ENCODE measurements around the gene NCAPD3.

The NCAPD3 gene

DNA sequence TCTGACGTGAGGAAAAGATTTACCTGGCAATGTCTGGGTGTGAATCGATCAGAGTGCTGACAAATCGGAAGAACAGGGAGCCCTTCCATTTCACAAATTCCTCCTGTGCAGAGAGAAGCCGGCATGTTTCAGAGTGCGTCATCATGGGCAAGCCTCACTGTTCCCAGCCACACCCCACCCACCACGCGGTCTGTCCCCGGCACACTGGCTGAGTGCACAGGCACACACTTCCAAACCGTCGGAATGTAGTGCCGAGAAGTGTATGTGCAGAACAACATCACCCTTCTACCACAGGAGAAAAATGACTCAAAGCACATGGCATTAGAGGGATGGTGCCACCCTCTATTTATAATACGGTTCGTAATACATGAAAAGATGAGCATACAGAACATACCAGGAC, 47.5 kb downstream of the NCAPD3 start:
- Histone ChIP-seq H3K9ac (no peak overlapping the region), H3K4me3 (IDR thresholded peaks at IDR 0.05; ENCODE audit: insufficient read depth, low read depth, low read length) (no peak overlapping the region), H3K4me2 (no peak overlapping the region), H3K4me1 (ENCODE audit: low read depth, poor library complexity, severe bottlenecking) (no peaks in the 10 kb centered on the region), H3K79me2 (ENCODE audit: insufficient read depth, low read depth) (no peaks in the 10 kb centered on the region), H3K27ac (no peak overlapping the region), H2AFZ (ENCODE audit: low read depth) (no peak overlapping the region), H3K27me3 (ENCODE audit: insufficient read depth, low read depth) (no peaks in the 10 kb centered on the region), H3K36me3 (ENCODE audit: insufficient read depth) (no peaks in the 10 kb centered on the region), H4K20me1 (ENCODE audit: insufficient read depth) (no peaks in the 10 kb centered on the region)
- TF ChIP-seq CTCF (conservative IDR thresholded peaks at IDR 0.05; ENCODE audit: low read depth, low read length): no peak

DNA sequence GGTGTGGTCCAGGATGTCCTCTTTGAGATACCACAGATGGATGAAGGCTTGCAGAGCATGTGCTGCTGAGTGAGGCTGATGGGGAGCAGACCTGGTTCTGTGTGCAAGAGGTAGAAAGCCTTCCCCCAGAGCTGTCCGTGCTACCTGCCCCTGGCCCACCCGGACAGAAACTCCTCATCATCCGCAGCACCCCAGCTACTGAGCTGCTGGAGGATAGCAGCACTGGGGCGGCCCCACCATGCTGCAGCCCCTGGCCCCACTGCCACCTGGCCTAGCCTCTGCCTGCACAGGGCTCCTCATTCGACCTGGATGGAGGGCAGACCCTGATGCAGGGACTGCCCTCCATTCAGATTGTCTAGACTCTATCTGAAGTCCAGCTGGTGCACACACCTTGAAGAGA, 50.5 kb downstream of the NCAPD3 start:
- no peak for TF ChIP-seq CTCF (conservative IDR thresholded peaks at IDR 0.05; ENCODE audit: low read depth, low read length)
- Histone ChIP-seq H4K20me1 (ENCODE audit: insufficient read depth) (no peaks in the 10 kb centered on the region), H3K4me1 (ENCODE audit: low read depth, poor library complexity, severe bottlenecking) (no peaks in the 10 kb centered on the region), H3K79me2 (ENCODE audit: insufficient read depth, low read depth) (no peaks in the 10 kb centered on the region), H2AFZ (ENCODE audit: low read depth) (no peak overlapping the region), H3K9ac (no peak overlapping the region), H3K27ac (no peak overlapping the region), H3K4me3 (IDR thresholded peaks at IDR 0.05; ENCODE audit: insufficient read depth, low read depth, low read length) (no peak overlapping the region), H3K36me3 (ENCODE audit: insufficient read depth) (no peaks in the 10 kb centered on the region), H3K27me3 (ENCODE audit: insufficient read depth, low read depth) (no peaks in the 10 kb centered on the region), H3K4me2 (no peak overlapping the region)

DNA sequence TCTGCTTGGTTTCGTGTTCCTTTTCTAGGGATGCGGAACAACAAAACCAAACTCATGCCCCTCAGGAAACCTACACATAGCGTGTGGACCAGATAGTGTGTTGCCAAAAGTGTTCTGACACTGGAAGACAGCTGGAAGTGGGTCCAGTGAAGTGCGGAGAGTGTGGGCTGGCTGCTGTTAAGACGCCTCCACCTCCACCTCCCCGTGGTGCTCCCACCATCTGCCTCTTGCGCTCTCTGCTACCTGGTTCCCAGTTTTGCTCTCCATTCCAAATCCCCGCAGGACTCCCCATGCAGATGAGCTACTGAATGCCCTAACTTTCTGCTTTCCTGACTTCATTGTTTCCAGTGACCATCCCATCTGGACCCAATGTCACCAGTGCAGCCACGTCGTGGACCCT, 51.8 kb downstream of the NCAPD3 start:
- H3K27me3 ChIP-seq (ENCODE audit: insufficient read depth, low read depth): no peaks in the 10 kb centered on the region
- no peak overlapping the region for H2AFZ ChIP-seq (ENCODE audit: low read depth)
- no peaks in the 10 kb centered on the region for H3K4me1 ChIP-seq (ENCODE audit: low read depth, poor library complexity, severe bottlenecking)
- no peaks in the 10 kb centered on the region for H4K20me1 ChIP-seq (ENCODE audit: insufficient read depth)
- no peak overlapping the region for H3K4me2 ChIP-seq
- no peaks in the 10 kb centered on the region for H3K36me3 ChIP-seq (ENCODE audit: insufficient read depth)
- TF ChIP-seq CTCF (conservative IDR thresholded peaks at IDR 0.05; ENCODE audit: low read depth, low read length): no peak
- no peaks in the 10 kb centered on the region for H3K79me2 ChIP-seq (ENCODE audit: insufficient read depth, low read depth)
- no peak overlapping the region for H3K9ac ChIP-seq
- no peak overlapping the region for H3K27ac ChIP-seq
- no peak overlapping the region for H3K4me3 ChIP-seq (IDR thresholded peaks at IDR 0.05; ENCODE audit: insufficient read depth, low read depth, low read length)

DNA sequence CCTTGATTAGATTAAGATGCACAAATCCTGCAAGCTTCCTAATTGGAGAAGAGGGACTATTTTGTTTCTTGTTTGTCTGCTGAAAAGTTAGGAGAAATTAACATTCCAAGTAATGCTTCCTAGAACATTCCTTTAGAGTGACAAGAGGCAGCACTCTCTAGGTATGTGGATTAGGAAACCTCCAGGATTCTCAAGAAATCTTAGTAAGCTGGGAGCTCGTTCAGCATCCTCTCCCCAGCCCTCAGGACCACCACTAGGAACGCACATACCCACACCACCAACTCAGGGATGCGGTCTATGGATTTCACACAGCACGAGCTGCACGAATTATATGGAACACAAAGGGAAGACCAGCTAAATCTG, 52.9 kb downstream of the NCAPD3 start:
- Histone ChIP-seq H3K79me2 (ENCODE audit: insufficient read depth, low read depth) (no peaks in the 10 kb centered on the region), H3K9ac (no peak overlapping the region), H3K4me2 (no peak overlapping the region), H2AFZ (ENCODE audit: low read depth) (no peak overlapping the region), H3K27me3 (ENCODE audit: insufficient read depth, low read depth) (no peaks in the 10 kb centered on the region), H3K27ac (no peak overlapping the region), H3K4me3 (IDR thresholded peaks at IDR 0.05; ENCODE audit: insufficient read depth, low read depth, low read length) (no peak overlapping the region), H3K36me3 (ENCODE audit: insufficient read depth) (no peaks in the 10 kb centered on the region), H4K20me1 (ENCODE audit: insufficient read depth) (no peaks in the 10 kb centered on the region), H3K4me1 (ENCODE audit: low read depth, poor library complexity, severe bottlenecking) (no peaks in the 10 kb centered on the region)
- no peak for TF ChIP-seq CTCF (conservative IDR thresholded peaks at IDR 0.05; ENCODE audit: low read depth, low read length)

Measured in KMS-11 (cell line).